Stimulated activated CD4-positive, alpha-beta T cell treated with anti-CD3 and anti-CD28 coated beads, Interleukin-12 subunit alpha, Interleukin-12 subunit beta, amount 100 ng/mL, for 4 hours (primary cell): Measurements from ENCODE around the gene SORBS1.

Source experiments
- DNase-seq: peaks from one replicate; pipeline ENCODE4 v3.0.0-alpha.2; 2020

SORBS1 gene

DNA sequence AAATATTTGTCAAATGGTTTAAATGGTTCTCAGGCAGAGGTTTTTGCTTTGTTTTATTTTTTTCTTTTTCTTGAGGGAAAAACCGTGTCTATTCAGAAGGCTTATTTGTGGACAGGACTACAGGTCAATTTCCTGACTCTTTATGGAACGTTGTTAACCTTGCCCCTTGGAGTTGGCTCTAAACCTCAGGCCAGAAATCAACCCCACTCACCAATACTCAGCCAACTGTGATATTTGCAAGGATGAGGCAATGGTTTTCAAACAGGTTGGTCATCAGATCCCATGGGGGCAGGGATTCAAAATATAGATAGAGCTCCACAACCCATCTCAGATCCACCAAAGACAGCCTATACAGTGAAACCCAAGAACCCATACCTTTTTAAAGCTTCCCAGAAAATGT is 280.5 kb downstream of the SORBS1 start:
- no peak for DNase-seq

DNA sequence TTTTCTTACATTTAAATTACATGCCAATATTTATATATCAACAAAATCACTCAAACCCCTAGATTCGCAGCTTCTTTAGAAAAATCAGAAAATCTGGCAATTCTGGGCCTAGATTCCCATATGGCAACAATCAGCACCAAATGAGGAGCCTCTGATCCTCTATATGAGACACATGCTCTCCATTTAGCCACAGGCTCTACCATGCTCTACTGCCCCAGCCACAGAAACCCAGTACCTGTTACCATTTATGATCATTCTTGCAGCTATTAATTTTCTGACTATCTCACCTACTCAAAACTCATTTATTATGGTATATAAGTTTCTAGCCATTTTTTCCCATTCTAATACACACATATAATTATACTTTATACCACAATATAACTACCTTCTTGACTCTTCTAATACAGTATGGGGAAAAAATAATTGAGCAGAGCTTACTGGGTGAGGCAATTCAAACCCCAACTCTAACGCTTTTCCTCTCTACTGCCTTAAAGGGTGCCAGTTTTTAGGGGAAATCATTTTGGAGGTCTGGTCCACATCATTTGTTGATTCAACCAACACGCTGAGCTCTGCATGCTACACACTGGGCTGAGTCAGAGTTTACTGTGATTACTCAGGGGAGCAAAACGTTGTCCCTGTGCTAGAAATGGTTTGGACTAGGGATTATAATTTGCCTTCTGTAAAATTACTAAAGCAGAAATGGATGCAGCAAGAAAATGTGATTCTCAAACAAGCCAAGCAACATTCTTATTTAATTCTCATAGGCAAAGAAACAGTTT is 281.9 kb downstream of the SORBS1 start:
- no peak for DNase-seq

DNA sequence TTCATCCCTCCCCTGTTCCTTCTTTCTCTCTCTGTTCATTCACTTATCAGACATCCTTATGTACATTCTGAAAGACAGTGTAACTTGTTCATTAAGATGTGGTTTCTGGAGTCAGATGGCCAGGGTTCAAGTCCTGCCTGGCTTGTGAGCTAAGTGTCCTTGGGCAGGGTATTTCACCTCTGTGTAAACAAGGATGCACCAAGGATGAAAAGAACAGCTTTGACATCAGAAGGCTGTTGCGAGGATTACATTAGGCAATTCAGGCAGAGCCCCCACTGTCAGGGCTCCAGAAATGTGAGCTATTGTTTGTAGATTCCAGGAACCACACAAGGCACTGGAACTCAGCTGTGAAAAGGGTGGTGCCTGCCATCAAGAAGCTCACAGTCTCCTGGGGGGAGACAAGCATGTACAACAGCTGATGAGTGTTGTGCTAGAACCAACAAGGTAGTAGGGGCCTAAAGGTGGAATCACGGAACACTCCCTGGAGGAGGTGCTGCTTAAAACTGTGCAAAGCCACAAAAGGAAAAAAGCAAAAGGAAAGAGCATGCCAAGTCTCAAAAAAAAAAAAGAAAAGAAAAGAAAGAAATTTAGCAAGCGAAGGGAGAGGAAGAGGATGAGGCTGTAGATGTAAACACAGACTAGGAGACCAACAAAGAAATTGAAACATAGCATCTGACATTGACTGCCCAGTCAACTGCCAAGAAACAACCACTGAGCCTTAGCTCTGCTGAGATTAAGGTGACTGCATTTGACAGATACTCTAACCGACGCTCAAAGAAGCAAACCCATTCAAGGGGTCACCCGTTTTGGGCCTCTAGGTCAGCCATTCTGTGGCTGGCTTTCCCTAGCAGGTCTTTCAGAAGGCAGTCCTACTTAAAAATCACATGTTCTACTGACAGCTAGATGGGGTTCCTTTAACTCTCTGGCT is 282.8 kb downstream of the SORBS1 start:
- no peak for DNase-seq

DNA sequence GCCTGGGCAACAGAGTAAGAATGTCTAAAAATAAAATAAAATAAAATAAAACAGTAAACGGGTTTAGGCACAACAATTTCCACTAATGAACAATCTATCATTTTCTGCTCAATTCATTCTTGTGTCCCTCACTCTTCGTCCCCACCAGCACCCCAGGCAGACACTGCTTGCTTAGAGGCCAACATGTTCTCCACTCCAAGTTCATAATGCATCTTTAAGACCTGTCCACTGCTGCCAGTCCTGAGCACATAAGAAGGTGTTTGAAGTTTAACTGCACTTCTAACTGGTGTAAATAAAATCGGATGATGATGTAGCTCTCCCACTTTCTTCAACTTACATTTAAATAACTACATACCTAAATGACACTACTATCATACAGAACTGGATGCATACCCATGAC is 283.6 kb downstream of the SORBS1 start:
- no peak for DNase-seq

DNA sequence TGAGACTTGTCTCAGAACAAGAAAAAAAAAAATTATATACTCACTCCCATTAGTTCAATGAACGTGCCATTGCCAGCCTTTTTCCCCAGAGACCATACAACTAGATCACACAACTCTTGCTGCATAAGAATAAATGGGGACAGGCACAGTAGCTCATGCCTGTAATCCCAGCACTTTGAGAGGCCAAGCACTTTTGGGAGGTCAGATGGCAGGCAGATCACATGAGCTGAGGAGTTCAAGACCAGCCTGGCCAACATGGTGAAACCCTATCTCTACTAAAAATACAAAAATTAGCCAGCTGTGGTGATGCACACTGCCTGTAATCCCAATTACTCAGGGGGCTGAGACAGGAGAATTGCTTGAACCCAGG is 284.0 kb downstream of the SORBS1 start:
- DNase-seq, result no peak

DNA sequence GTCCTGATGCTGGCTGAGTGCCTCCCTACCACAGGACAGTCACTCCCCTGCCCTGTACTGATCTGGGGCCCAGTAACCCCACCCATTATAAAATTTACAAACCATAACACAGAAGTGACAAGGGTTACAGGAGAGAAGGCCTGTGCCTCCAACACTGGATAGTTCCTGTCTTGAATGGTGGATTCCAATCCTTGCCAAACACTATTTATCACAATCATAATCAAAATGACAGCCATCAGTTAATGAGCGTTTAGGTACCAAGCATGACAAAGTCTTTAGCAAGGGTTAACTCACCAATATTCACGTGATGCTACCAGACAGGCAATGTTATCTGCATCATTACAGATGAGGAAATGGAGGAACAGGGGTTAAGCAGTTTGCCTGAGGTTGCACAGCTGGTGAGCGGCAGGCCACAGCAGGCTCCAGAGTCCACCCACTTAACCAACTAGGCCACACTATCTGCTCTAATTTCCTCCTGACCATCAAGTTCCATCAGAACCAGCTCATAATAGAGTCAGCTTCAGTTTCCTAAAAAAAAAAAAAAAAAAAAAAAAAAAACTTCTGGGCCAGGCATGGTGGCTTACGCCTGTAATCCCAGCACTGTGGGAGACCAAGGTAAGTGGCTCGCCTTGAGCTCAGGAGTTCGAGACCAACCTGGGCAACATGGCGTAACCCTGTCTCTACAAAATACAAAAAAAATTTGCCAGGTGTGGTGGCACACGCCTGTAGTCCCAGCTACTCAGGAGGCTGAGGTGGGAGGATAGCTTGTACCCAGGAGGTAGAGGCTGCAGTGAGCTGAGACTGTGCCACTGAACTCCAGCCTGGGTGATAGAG is 284.6 kb downstream of the SORBS1 start:
- DNase-seq, result no peak

DNA sequence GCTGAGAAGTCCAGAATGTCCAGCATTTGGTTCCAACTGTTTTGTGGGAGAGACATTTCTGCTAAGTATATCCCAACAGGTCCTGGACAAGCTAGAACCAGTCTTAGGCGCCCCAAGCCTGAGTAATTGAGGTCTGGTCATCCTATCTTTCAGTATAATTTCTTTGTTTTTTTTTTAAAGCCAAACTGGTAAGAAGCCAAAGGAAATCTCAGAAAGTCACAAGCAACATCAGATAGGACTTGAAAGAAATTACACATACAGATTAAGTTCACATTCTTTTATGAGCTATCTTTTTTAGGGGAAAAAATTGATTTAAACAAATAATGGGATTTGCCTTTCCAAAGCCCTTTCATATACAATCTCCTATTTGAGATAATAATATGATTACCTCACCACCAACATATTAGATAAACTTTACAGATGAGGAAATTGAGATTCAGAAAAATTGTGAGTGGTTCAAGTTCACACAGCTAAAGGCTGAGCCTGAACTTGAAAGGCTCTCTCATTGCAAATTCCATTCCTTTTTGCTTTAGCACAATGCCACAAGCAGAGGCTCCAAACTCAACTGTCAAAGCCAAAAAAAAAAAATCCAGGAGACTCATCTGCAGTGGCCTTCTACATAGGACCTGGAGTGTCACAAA is 285.3 kb downstream of the SORBS1 start:
- no peak for DNase-seq

DNA sequence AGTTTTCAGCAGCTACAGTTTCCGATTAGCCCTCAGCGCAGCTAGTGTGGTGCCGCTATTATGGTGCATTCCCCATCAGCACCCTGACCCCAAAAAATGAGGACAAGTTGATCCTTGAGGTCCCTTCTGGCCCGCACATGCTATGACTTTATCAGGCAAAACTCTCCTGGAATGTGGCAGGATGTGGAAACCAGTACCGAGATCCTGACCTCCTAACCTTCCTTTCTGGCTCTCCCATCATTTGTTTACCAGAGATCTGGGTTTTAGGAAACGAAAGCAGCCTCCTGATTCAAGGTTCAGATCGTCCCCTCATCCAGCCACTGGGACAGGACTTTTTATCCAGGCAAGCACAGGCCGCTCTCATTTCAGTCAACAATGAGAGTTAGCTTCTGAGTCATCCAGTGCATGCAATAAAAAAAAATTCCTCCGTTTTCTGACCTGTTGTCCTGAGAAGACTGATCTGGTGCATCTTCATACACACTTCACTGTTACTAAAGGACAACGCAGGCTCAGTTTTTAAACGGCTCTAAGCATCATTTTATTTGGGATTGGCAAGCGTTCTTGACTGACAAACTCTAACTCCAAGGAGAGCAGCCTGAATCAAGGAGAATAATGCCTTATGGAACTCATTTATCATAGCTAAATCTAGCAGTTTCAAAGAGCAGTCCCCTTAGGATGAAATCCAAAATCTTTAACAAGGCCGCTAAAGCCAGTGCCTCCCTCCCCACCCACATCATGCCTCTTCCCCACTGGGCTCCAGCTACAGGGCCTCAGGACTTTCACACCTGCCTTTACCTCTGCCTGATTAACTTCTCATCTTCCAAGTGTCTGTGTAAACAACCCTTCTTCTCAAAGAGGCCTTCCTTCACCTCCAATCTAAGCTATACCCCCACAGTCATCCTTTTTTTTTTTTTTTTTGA is 287.5 kb downstream of the SORBS1 start:
- no peak for DNase-seq

DNA sequence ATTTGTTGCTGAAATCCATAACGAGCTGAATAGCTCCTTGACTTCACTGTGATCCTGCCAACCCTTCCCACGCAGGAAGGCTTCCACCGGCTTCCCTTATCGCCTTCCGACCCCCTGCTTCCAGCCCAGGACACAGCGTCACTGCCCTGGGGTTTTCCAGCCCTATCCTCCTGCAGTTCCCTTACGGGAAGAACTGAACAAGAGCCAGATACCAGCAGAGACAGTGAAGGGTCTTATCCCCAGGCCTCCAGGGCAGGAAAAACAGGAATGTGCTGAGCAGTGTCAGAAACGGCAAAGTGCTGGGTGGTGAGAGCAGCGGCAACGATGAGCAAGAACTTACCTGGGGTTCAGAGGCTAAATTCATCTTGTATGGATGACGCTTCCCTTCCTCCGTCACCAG is 292.7 kb downstream of the SORBS1 start:
- no peak for DNase-seq

DNA sequence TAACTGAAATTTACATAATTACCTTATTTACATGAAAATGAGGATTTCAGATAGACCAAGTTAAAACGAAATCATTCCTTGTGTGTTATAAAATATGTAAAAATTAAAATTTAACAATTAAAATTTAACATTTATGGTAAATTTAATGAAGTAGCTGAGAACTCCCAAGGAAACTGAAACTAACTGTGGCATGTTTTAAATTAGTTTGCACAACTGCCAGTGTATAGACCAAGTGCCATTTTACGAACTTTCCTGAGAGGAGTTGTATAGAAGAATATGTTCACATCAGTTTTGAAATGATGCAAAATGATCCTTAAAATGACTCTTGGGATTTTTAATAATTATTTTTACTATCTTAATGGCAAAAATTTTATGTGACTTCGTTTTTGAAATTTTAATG is 293.9 kb downstream of the SORBS1 start:
- DNase-seq, result no peak

DNA sequence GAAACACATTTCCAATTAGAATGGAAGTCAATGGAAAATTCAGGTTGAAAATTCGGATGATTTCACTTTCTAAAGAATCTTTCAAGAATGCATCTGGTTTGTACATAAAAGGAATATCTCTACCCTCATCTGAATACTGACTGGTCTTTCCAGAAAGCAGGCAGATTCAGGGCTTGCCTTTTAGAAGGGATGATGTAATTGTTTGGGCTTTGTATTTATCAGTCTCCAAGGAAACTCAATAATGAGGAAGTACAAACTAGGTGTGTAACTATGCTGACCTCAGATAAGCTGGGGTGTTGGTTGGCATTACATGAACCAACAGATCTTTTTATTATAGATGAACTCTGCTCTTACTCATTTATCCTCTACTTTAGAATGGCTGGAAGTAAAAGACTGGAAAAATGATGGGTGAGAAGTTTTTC is 294.5 kb downstream of the SORBS1 start:
- DNase-seq, result no peak

DNA sequence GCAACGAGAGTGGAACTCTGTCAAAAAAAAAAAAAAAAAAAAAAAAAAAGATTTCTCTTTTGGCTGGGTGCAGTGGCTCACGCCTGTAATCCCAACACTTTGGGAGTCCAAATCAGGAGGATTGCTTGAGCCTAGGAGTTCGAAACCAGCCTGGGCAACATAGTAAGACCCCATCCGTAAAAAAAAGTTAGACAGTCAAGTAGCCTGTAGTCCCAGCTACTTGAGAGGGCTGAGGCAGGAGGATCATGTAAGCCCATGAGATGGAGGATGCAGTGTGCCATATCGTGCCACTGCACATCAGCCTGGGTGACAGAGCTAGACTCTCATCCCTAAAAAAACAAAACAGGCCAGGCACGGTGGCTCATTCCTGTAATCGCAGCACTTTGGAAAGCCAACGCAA is 295.6 kb downstream of the SORBS1 start:
- DNase-seq, result no peak

DNA sequence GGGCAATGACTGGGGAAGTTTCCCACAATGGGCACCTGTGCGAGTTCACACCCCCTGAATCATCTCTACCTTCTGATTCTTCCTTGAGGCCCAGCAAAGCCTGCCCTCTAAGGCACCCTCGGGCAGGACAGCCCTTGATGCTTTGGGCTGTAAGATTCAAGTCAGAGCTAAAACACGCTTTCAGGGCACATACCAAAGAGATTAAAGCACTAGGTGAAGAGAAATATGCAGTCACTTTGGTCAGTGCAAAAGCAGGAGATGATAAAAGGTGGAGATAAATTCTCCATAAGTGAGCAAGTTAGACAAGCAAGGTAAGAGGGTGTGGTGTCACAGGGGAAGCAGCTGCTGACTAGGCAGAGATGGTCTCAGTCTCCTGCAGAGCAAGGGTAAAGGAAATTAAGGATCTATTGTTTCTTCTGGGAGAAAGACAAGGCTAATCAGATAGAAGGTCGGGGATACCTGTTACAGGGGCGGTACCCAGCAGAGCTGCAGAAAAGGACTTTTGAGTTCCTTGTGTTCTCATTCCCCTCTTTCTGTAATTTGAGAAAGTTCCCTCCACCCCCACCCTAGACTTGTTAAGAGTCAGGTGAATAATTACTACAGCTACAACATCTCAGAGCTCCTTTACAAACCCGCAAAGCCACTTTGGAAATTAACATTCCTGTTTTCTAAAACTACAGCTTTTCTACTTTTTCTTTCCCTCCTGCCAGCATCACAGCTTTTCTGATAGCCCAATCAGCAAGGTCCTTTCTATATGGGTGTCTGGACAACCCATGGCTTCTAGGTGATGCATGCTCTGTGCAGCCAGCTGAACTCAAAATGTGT is 296.7 kb downstream of the SORBS1 start:
- DNase-seq, result no peak

DNA sequence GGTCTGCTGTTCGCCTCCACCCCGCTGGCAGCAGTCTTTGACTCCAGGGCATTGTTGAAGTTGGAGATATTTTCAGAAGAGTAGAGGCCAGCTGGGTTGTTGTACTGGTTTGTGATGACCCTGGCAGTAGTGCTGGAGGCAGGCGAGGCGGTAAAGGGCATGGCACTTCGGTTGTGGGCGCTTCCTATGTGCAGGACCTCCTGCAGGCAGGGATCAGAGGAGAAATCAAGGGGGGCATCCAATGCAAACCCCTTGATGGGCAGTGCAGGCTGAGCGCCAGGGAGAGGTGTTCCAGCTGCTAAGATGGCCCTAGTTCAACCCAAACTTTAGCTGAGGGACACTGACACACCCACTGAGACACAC is 297.3 kb downstream of the SORBS1 start:
- DNase-seq, result no peak

DNA sequence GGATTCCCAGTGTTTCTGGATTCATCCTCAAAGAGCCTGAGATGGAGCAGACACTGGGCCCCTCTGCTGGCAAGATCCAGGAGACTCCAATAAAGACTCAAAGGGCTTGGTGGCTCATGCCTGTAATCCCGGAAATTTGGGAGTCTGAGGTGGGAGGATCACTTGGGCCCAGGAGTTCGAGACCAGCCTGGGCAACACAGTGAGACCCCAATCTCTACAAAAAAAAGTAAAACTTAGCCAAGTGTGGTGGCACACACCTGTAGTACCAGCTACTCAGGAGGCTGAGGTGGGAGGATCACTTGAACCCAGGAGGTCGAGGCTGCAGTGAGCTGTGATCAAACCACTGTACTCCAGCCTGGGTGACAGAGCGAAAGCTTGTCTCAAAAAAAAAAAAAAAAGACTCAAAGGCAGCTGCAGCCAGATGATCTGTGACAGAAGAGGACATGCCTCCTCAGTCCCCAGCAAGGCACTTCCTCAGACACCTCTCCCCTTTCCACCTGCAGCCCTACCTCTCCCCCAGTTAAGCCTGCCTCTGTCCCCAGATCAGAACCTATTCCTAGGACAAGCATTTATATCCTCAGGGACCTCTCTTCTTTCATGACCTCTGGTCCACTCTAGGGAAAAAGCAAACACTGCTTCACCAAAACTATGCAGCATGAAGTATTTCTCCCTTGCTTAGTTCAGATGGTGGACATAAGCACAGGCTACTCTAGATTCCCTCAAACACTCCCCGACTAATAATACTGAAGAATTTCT is 298.2 kb downstream of the SORBS1 start:
- DNase-seq, result no peak

DNA sequence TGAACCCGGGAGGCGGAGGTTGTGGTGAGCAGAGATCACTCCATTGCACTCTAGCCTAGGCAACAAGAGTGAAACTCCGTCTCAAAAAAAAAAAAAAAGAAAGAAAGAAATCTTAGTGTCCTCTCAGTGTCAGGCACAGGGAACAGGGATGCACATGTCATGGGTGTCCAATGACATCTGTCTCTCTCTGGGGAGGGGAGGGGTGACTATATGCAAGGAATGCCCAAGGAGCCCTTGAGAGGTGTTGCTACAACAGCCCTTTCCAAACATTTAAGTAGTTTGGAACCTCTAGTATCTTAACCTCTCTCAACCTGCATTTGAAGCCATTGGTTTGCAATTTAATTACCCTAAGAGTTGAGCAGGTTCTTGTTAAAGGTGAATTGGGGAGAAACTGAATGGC is 299.2 kb downstream of the SORBS1 start:
- DNase-seq, result no peak
